Inflammatory macrophage treated with lipopolysaccharide for 1 hour (primary cell): ENCODE results near the gene SASS6.

Experiments
- DNase-seq, 2 donors: peaks; one replicate each; pipeline ENCODE4 v3.0.0-alpha.2; 2020 to 2022

Gene SASS6

GRCh38 chr1:100132566-100133477, at the start of gene SASS6, which contains the start of gene TRMT13:
SASS6 (minus strand) TSS chr1:100132930; CDS start chr1:100132814, 116 bp downstream.
TRMT13 (plus strand) TSS chr1:100133163; CDS start chr1:100133169, 6 bp downstream.
- peak; percentile 95 to 98 for DNase-seq

- DNase-seq = no peak
These were observed 45.4 kb upstream of the SASS6 start, which contains the start of gene LRRC39 for GRCh38 chr1:100178091-100178490. LRRC39 (minus strand) TSS chr1:100178256; CDS start chr1:100168516, 9,740 bp downstream.

- no peak for DNase-seq
These were observed 44.7 kb upstream of the SASS6 start for GRCh38 chr1:100177295-100178041.

- no peak for DNase-seq
These were observed 35.3 kb upstream of the SASS6 start for GRCh38 chr1:100168051-100168450.

GRCh38 chr1:100164702-100165101, 32.0 kb upstream of the SASS6 start:
- no peak for DNase-seq

- no peak for DNase-seq
These were observed 31.5 kb upstream of the SASS6 start for GRCh38 chr1:100164216-100164615.

GRCh38 chr1:100162881-100163280, 30.2 kb upstream of the SASS6 start:
- DNase-seq = no peak

- DNase-seq = peak; percentile 25 to 38
These were observed 19.5 kb upstream of the SASS6 start for GRCh38 chr1:100152271-100152670.

GRCh38 chr1:100151679-100152078, 18.9 kb upstream of the SASS6 start:
- DNase-seq = no peak

- no peak for DNase-seq
These were observed 15.1 kb upstream of the SASS6 start for GRCh38 chr1:100147875-100148274.

GRCh38 chr1:100146958-100147357, 14.2 kb upstream of the SASS6 start:
- no peak for DNase-seq

- DNase-seq = no peak
These were observed 12.4 kb upstream of the SASS6 start for GRCh38 chr1:100145116-100145515.

- no peak for DNase-seq
These were observed 9.6 kb upstream of the SASS6 start for GRCh38 chr1:100142343-100142742.

GRCh38 chr1:100141192-100141591, 8.5 kb upstream of the SASS6 start:
- no peak for DNase-seq

GRCh38 chr1:100137602-100138001, 4.9 kb upstream of the SASS6 start:
- DNase-seq = no peak

GRCh38 chr1:100134872-100135271, 2.1 kb upstream of the SASS6 start:
- DNase-seq = no peak

GRCh38 chr1:100131623-100132022, 1.1 kb downstream of the SASS6 start:
- no peak for DNase-seq

- no peak for DNase-seq
These were observed 2.1 kb downstream of the SASS6 start for GRCh38 chr1:100130552-100131077.

- no peak for DNase-seq
These were observed 5.5 kb downstream of the SASS6 start for GRCh38 chr1:100127226-100127625.

GRCh38 chr1:100122177-100122576, 10.6 kb downstream of the SASS6 start:
- DNase-seq = no peak

GRCh38 chr1:100115524-100115923, 17.2 kb downstream of the SASS6 start:
- DNase-seq = no peak

- DNase-seq = no peak
These were observed 23.1 kb downstream of the SASS6 start for GRCh38 chr1:100109554-100110066.

- DNase-seq = no peak
These were observed 25.0 kb downstream of the SASS6 start for GRCh38 chr1:100107696-100108095.
